ENCODE data around the gene MTA3.

- TF ChIP-seq CTCF (IDR thresholded peaks at IDR 0.05) (no peak), EP300 (IDR thresholded peaks at IDR 0.05; ENCODE audit: low read depth) (no peak), POLR2A (IDR thresholded peaks at IDR 0.05) (no peak), POLR2AphosphoS5 (IDR thresholded peaks at IDR 0.05) (no peak)
Measured at GRCh38 chr2:42614838-42615237, 46.4 kb downstream of the MTA3 start.

Measured in transverse colon (tissue), 4 donors.